Fibroblast of skin of left biceps (primary cell): ENCODE data around the gene TARS3.

ENCODE experiments used
- DNase-seq, 2 experiments: peaks; one replicate each; pipeline ENCODE4 v3.0.0-alpha.2; 2013; ENCODE audit warnings: low read depth in 2 of 2

The TARS3 gene

DNA sequence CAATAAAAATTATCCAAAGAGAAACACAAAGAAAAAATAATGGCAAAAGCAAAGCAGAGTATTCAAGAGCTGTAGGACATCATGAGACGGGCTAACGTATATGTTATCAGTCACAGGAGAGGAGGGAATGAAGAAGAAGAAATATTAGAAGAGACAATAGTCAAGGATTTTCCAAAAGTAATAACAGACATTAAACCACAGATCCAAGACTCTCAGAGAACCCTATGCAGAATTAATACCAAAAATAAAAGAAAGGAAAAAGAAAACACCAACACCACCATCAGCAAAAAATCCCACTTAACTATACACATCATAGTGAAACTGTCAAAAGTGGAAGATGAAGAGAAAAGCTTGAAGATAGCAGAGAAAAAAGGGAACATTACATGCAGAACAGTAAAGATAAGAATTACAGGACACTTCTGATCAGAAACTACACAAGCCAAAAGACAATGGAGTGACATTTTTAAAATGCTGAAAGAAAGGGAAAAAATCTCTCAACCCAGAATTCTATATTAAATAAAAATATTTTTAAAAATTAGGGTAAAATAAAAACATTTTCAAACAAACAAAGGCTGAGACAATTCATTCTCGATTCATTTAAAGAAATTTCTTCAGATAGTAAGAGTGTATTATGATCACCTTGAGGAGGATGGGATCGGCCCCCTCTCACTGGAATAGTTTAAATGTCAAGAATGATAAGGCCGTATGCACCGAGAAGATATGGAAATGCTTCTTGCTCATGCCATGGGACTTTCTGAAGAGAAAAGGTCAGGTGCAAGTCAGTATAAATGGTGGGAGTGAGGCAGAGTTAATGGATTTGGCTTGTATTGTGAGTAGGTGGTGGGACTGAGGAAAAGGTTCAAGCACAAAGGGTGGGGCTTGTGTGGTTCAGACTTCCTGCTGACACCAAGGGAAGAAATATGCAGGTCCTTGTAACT, 100.6 kb downstream of the TARS3 start:
- DNase-seq: no peak

DNA sequence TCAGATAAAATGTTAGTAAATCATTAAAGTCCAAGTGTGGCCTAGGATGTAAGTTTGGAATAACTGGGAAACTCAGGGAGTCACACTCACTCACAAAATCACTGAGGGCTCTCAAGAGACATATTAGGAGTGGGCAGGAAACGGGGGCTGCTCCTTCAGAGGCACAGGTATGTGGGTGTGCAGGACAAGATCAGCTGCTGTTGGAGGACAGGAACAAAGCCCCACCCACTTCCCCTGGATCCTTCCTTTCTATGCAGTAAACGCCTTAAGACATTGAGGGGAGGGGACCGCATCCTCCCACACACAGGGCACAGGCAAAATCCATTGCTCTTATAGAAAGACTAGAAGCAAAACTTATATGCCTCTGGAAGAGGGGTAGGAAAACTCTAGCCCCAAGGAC, 102.3 kb downstream of the TARS3 start:
- no peak for DNase-seq

DNA sequence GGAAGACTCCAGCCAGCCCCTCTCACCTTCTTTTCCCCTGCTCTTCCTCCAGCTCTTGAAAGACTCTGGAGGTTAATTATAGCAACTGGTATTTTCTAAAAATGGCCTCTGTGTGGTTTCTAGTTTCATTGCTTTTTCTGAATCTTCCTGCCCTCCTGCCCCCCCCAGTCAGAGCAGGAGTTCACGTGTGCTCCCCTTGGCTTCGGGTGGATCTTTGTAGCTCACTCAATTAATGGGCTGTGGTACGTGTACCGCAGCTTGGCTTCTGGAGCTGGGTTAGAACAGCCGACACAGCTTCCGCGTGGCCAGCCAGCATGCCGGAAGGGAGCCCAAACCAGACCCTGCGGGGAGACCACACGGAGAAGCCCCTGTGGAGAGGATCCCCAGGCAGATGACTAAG, 103.6 kb downstream of the TARS3 start:
- DNase-seq: no peak

DNA sequence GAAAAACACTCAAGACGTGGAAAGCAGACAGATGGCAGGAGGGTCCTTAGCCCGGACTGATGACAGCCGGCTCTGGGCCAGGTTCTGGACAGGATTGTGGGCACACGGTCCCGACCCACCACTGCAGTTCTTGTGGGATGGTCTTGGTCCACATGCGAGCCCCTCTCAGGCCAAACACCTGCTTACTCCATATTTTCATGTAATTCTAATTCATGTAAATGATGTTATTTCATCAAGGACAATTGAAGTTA, 104.7 kb downstream of the TARS3 start:
- DNase-seq: no peak

DNA sequence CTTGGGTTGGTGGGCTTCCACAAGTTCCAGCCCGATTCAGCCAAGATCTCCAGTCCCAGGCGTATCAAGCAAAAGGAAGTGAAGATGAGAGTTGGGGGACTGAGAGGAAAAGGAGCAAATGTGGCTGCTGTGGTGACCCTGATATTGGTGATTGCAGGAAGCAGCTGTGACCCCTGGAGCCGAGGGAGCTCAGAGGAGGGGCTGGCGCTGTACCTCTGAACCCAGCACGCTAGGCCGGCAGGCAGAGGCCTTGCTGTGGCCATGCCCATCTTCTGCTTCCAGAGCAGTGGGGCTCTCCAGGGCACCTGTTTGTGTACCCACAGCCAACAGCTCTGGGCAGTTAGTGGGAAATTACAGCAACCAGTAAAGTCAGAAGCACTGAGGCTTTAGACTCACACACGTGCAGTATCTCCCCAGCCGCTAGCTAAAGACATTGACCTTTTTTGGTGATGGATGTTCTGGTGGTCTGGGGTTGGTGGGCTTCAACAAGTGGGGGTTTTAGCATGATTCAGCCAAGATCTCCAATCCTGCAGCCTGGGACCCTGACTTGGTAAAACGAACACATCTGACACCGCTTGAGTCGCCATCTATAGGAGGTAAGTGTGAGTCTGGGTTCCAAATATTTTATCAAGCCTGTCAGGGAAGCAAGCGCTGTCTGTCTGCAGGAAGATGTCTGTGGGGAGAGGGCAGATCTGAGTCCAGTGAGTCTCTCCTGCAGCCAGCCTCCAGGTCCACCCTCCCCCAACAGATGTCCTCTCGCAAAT, 105.2 kb downstream of the TARS3 start:
- DNase-seq: no peak

DNA sequence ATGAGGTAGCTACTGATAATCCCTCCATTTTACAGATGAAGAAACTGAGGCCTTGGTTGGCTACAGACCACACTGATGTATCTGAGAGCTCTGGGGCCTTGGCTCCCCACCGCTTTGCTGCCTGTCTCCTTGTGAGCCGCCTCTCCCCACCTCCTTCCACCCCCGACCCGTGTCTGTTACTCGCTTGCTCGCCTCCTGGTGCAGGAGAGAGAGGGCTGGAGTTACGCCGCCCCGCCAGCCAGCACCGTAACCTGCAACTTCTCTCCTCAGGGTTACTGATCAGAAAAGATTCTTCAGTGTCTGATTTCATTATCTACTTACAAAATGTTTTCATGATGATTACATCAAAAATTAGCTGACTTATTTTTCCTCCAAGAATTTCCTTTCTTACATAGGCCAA, 106.2 kb downstream of the TARS3 start:
- DNase-seq: no peak

DNA sequence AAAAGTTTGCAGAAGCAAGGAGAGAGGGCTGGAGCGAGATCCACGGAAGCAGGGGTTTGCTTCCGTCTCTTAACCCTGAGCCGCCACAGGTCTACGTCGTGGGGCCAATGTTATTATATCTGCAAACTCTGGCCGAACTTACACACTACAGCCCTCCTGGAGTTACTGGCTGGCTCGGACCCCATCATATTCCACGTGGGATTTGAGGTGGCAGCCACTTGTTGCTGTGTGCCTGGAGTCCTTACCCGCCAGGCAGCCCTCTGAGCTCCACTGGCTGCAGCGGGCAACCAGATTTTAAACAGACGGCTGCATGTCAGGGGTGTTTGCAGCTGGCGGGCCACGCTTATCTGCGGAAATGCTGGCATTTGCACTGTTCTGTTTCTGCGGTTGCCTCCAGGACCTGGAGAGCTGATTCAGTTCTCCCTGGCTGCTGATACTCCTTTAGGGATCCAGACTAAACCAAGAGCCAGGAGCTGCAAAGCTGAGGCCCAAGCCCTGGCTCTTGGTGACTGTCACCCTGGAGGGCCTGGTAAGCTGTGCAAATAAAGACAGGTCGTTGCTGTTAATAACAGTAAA, 106.8 kb downstream of the TARS3 start:
- DNase-seq: no peak

DNA sequence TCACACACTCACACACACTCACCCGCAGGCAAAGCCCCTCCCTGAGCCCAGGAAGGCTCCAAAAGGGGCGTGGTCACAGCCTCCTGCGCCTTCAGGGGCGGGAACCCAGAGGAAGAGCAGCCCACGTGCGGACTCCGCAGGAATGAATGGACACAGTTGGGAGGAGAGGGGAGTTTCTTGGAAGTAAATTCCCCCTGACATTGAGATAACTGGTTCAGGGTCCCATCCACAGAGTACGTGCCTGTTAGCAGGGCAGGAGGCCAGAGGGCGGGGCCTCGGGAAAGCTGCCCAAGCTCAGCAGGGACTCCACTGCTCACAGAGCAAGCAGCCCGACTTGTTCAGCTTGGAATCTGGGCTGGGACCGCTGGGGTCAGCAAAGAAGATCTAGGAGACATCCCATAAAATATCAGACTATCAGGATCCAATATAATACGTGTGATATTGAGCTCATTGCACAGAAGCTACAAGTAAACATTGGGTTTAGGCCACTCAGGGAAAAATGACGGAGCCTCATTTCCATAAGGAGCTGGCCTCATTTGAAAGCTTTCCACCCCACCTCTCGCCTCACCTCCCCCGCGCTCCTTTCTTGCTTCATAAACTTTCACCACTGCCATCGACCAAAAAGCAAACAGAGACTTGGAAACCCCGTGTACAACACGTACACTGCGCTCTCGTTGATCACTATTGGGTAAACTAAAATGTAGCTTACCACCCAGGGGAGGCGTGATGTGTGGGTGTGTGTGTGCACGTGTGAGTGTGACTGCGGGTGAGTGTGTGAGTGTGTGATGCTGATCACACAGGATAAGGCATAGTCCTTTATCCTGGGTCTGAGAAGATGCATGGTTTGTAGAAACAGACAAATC, 108.1 kb downstream of the TARS3 start:
- peak; percentile 50 to 52 for DNase-seq

DNA sequence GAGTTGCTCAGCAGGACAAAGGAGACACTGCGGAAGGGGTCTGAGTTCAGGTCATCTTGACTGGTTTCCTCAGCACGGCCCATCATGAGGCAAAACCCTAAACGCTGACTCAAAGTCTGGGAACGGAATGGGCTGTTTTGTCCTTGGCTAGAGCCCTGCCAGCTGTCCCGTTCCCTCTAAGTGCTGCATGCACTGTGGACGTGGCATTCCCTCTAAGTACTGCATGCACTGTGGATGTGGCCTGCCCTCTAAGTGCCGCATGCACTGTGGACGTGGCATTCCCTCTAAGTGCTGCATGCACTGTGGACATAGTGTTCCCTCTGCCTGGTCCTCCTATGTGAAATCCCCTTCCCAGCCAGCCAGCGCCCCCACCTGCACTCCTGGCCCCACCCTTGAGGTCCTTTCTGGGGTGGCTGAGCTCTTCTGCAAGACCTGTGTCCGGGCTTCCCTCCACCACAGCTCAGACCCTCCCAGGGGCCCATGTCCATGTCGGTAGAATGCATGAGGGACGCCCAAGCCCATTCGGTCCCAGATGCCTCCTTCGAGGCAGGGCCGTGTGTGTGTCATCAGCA, 108.8 kb downstream of the TARS3 start:
- no peak for DNase-seq

DNA sequence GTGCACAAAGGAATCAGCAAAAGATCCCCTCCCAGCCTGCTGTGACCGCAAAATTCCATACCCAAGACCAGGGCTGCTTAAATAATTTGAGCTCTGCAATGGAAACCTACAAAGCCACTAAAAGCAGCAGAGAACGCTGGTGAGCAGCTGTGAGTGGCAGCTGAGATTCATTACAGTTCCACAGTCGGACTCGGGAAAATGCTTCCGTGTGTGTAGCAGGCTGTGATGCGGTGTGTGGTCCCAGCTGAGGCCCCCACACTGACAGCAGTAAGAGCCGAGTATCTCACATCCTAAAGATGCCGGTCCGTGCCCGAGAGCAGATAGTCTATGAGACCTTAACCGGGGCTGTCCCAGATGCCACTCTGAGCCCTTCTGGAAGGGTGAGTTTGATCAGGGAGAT, 109.5 kb downstream of the TARS3 start:
- no peak for DNase-seq

DNA sequence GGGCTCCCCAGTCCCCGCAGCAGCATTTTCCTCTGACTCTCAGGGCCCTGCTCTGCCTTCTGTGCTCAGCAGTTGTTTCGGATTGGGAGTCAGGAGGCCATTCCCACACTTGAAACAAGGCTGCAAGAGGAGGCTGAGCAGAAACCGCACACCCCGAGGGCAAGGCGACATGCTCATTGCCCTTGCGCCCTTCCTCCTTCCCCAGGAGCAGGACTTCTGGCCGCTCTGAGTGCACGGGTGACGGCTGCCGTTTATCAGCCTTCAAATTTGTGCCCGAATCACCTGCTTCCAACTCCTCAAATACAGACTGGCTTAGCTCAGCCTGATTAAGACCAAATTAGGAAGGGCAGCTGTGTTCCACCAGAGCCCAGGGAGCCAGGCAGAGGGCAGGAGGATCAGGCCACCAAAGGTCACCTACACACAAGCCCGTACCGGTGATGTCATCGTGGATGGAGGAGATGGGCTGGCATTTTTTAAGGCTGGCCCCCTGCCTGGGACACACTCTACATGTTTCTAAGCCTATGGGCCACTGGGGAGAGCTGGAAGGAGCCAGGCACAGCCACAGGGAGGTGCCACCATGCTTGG, 110.2 kb downstream of the TARS3 start:
- no peak for DNase-seq

DNA sequence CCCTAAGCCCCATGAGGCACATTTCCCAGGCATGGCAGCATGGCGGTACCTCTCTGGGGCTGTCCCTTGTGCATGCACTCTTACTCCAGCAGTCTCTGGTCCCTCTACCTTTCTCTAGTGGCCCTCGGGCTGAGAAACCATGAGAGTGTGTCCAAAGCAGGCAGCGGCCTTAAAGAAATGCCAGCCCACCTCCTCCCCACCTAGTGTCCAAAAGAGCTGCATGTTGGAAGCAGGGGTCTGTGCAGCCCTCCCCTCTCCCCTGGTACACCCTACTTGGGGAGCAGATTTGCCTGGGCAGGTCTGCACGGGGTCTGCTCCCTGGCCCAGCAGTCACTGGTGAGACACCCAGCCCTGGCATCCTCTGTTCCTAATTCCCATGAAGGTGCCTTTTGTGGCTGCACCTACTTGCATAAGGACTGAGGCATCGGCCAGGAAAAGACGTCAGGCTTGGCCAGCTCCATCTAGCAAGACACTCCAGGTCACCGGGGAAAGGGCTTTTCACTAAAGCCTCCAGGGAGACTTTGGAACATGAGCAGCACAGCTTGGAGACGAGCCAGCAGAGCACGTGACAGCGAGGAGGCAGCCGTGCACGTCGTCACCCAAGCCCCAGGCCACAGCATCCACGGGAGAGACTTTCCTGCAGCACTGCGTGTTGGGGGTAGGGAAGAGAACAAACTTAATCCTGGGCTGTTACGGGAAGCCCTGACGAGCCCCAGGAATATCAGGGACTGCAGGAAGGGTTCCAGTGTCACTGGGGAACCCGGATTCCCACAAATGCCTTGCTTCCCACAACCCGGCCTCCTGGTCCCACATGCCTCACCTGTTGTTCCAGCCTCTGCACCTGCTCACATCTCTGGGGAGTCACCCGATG, 110.9 kb downstream of the TARS3 start:
- no peak for DNase-seq

DNA sequence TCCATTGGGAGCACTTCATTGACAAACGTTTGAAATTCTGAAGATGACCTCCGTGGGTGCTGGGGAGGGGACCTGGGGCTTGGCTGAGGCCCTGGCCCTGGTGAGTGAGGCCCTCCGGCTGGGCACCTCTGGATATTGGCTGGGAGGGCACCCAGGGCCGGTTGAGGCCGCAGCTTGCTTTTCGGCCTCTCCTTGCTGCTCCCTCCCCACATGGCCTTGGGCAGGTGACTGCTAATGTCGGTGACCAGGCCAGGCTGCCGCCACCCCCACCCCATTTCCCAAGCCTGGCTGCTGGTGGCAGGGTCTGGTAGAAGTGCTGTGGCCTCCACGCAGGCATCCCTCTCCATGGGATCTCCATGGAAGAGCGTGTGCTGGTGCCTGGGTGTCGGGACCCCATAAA, 111.6 kb downstream of the TARS3 start:
- no peak for DNase-seq

DNA sequence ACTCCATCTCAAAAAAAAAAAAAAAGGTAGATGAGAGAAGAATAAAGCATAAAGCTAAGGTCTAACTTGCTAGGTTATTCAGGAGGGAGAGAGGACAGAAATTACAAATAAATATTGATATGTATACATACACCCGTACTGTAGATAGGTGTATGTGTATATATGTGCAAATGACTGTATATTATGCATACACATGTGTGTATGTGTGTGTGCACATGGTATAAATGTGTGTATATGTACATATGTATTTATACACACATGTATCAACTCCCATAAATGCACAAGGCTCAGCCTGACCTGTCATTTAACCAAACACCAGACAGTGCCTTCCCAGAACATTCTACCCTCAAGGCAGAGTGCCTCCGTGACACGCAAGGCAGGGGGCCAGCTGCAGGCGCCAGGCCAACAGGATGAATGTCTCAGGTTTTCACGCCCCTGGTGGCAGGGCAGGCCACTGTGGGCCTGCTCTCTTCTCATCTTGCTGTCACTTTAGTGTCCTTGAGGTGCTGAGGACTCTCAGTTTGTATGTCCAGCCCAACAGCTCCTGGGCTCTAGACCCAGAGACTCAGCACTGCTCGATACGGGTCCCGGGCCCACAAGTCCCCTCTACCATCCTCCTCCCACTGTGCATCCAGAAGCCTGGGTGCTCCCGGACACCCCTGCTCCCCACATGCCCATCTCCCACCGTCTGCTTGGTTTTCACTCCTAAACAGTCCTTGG, 112.5 kb downstream of the TARS3 start:
- no peak for DNase-seq

DNA sequence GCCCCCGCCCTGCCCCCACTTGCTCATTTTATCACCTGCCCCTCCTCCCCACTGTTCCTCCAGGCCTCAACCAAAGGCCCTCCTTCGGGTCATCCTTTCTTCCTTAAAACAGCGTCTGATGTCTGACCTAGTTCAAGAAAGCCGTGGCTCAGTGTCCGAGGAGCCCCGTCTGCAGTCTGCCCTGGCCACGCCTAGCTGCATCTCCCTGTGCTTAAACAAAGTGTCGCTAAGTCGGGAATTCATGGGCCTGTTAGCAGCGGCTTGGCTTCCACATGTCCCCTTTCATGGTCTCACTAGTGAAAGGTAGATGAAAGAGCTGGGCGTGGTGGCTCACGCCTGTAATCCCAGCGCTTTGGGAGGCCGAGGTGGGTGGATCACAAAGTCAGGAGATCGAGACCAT, 113.3 kb downstream of the TARS3 start:
- DNase-seq: no peak

DNA sequence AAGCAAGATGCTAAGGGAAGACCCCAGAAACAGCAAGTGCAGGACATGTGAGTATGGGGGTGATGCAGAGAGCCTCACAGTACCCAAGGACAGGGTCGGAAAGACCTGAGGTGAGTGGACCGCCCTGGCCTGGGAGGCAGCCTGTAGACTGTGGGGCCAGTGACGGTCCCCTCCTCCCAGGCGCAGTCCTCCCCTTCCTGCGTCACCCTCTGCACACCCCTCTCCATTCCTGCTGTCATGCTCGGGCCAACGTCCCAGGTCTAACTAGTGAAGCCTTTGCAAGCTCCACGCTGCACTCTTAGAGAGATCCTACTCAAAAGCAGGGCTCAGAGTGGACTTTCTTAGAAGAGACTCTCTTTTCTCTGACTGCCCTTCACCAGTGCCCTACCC, 113.7 kb downstream of the TARS3 start:
- no peak for DNase-seq

DNA sequence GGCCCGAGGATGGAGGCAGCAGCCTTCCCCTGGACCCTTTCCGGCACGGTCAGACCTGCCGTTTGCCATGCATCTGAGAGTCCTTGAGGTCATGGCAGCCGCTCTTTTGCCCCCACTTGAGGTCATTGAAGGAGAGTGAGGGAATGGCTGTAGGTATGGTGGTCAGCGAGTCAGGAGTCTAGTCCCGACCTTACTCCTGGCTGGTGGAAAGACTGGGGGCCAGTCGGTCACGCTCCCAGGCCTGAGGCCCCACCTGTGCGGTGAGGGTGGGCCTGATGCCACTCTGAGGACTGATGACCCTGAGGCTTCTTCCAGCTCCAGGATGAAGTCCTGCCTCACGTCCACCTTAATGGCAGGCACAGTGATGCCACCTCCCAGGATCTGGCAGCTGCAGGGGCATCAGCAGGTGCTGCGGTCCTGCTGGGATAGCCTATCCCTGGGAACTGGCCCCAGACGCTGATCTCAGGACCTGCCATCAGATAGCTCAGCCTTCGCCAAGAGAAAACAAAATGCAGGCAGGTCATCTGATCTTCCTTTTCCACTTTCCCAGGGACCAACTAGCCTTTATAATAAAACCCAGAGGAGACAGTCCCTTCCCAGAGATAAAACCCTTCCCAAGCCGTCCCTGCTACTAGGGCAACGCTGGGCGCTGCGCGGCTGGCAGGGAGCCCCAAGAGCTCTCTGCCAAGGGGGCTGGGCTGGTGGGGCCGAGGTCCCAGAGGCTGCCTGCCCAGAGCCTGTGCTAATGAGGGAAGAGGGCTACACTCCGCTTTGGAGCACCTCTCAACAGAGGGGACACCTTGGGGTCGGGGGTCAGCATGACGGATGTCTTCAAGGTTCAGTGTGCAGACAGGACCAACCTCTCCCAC, 114.3 kb downstream of the TARS3 start:
- DNase-seq: no peak

DNA sequence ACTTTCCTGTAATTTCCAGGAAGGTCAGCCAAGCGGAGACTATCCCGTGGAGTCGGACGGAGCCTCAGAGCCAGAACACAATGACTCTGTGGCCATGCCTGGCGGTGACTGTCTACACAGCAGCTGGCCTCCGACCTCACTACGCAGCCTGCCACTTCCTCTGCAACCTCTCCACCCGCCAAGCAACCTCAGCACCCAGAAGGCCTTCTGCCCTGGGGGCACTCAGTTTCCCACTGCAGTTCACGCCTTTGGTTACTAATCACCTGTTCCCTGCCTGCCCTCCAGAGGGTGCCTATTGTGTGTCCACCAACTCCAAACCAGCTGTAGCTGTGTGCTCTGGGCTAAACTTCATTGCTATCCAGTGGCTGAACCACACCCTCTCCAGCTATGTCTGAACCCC, 116.1 kb downstream of the TARS3 start:
- no peak for DNase-seq

DNA sequence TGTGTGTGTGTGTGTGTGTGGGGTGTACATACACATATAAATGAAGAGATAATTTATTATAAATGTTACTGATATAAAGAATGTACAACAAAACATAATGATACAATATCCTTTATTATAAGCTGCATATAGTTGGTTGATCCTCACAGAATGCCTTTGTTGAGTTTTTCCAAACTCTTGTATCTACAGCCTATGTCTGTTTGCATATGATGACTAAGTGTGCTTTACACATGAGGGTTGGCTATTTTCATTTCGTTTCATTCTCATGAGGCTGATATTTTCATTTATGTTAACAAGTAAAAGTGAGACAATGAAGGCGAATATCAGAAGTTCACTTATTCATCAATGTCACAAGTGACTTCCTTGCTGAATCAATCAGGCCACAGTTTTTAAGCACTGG, 117.2 kb downstream of the TARS3 start:
- DNase-seq: no peak
